ENCODE measurements around the gene COMP. TPM values are rescaled to one million over a fixed set of nuclear protein-coding genes. Genes with fewer than 3 reads are reported as not detected.
A peak's percentile ranks its signal among the peaks of the same experiment; 100 is the strongest.

Gene COMP
- total RNA-seq, 4 donors from 2014 or later, result 0.76 TPM; not detected in 3

DNA sequence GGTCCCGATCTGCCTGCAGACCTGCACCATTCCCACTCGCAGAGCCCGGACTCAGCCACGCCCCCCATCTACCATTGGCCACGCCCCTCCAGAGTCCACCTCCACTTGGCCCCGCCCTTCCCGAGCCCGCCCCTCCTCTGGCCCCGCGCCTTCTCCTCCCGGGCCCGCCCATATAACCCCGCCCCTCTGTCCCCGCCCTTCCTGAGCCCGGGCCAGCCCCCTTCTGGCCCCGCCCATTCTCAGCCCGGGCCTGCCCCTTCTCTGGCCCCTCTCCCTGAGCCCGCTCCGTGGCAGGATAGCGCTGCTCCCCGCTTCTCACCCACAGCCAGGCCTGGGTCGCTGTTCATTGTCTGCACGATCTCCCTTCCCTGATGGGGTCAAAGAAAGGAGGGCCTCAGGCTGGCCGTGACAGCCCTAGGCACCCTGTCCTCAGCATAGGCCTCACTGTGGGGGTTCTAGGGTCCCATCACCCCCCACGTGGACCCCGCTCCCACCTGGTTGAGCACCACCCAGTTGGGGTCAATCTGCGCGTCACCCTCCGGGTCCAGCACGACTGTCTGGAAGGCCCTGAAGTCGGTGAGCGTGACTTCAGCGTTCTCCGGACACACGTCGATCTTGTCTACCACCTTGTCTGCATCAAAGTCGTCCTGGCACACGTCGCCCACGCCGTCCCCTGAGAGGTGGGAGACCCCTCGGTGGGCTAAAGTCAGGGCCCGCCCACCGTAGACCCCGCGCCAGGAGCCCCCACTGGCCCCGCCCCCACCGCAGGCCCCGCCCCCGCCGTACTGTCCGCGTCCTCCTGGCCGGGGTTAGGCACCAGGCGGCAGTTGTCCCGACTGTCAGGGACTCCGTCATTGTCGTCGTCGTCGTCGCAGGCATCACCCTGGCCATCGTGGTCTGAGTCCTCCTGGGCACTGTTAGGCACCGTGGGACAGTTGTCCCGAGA is 5.7 kb downstream of the COMP start:
- H3K4me3 ChIP-seq, result no peak overlapping the region
- peak; percentile 76 to 81 for DNase-seq
- no peaks in the 10 kb centered on the region for H3K9me3 ChIP-seq
- H3K36me3 ChIP-seq, result no peaks in the 10 kb centered on the region
- intact Hi-C loops (cut with DNase I; ENCODE audit: low total_unique reads), result no loop called here
- TF ChIP-seq POLR2A (IDR thresholded peaks at IDR 0.05), result no peak
- TF ChIP-seq, protein P1, sequence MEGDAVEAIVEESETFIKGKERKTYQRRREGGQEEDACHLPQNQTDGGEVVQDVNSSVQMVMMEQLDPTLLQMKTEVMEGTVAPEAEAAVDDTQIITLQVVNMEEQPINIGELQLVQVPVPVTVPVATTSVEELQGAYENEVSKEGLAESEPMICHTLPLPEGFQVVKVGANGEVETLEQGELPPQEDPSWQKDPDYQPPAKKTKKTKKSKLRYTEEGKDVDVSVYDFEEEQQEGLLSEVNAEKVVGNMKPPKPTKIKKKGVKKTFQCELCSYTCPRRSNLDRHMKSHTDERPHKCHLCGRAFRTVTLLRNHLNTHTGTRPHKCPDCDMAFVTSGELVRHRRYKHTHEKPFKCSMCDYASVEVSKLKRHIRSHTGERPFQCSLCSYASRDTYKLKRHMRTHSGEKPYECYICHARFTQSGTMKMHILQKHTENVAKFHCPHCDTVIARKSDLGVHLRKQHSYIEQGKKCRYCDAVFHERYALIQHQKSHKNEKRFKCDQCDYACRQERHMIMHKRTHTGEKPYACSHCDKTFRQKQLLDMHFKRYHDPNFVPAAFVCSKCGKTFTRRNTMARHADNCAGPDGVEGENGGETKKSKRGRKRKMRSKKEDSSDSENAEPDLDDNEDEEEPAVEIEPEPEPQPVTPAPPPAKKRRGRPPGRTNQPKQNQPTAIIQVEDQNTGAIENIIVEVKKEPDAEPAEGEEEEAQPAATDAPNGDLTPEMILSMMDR (IDR thresholded peaks at IDR 0.05), result no peak
- H3K4me1 ChIP-seq, result peaks cover 0 to 11% of the 10 kb centered on the region in 2 donors
- H3K27ac ChIP-seq, result no peak overlapping the region
- peaks cover 31 to 33% of the 10 kb centered on the region in 2 donors for H3K27me3 ChIP-seq

DNA sequence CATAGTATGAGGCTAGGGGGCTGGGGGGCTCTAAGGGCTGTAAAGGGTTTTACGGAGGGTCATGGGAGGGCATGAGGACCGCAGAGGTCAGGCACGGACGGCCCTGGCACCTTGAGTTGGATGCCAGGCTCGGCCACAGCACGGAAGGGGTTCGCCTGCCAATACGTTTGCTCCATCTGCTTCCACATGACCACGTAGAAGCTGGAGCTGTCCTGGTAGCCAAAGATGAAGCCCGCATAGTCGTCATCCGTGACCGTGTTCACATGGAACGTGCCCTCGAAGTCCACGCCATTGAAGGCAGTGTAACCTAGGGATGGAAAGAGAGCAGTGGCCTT is 6.4 kb downstream of the COMP start:
- no peaks in the 10 kb centered on the region for H3K9me3 ChIP-seq
- intact Hi-C loops (cut with DNase I; ENCODE audit: low total_unique reads), result no loop called here
- peaks cover 0 to 6% of the 10 kb centered on the region in 2 donors for H3K4me1 ChIP-seq
- no peak for TF ChIP-seq POLR2A (IDR thresholded peaks at IDR 0.05)
- TF ChIP-seq, protein P1 (IDR thresholded peaks at IDR 0.05), result no peak
- H3K4me3 ChIP-seq, result no peak overlapping the region
- no peaks in the 10 kb centered on the region for H3K36me3 ChIP-seq
- H3K27ac ChIP-seq, result no peak overlapping the region
- H3K27me3 ChIP-seq, result peaks cover 25 to 27% of the 10 kb centered on the region in 2 donors
- no peak for DNase-seq

DNA sequence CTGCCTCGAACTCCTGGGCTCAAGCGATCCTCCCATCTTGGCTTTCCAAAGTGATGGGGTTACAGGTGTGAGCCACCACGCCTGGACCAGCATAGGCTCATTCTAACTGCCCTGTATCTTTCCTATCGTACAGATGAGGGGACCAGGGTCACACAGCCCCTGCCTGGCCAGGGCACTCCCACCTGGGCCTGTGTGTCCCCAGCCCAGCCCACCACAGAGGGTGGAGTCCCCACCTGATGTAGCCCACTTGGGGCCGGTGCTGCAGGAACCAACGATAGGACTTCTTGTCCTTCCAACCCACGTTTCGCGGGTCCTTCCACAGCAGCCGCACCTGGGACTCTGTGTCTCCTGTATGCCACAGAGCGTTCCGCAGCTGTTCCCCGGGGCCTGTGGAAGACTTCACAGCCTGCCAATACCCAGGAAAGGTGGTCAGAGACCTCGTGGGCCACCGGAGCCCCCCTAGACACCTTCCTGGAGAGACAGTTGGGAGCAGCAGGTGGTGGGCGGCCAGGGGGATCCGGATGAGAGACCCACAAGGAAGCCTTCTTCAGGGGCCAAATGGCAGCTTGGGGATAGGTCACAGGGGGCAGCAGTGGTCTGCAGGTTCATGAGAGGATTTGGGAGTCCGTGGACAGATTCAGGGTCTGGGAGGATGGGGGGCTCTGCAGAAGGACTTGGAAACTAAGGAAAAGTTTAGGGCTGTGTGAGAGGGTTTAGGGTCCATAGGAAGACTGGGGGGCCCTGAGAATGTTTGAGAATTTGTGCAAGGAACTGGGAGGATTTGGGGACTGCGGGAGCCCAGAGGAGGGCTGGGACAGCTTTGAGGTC is 6.9 kb downstream of the COMP start:
- H3K4me3 ChIP-seq, result no peak overlapping the region
- H3K36me3 ChIP-seq, result no peaks in the 10 kb centered on the region
- peaks cover 0 to 5% of the 10 kb centered on the region in 2 donors for H3K4me1 ChIP-seq
- H3K27ac ChIP-seq, result no peak overlapping the region
- intact Hi-C loops (cut with DNase I; ENCODE audit: low total_unique reads), result no loop called here
- H3K27me3 ChIP-seq, result peaks cover 19 to 21% of the 10 kb centered on the region in 2 donors
- DNase-seq, result no peak
- no peaks in the 10 kb centered on the region for H3K9me3 ChIP-seq
- TF ChIP-seq, protein P1 (IDR thresholded peaks at IDR 0.05), result no peak
- TF ChIP-seq POLR2A (IDR thresholded peaks at IDR 0.05), result no peak

DNA sequence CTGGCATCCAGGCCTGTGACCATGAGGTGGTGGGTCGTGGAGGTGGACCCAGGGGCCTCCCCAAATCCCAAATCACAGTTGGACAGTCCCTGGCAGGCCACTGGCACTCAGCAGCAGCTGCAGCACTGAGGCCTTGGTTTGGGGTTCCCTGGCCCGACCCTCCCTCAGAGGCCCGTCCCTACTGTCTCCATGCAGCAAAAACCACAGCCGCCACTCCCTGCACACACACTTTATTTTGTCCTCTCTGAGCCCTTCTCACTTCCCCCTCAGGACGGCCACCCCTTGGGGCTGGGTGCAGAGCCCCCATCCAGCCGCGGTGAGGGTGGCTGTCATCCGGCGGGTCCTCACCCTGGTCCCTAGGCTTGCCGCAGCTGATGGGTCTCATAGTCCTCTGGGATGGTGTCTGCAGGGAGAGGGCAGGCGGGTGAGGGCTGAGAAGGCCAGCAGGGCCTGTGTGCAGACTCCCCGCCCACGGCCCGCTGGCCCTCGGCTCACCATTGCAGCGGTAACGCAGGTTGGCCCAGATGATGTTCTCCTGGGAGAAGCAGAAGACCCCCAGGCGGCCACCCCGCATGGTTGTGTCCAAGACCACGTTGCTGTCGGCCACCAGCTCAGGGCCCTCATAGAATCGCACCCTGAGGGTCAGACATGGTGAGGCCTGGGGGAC is 8.4 kb downstream of the COMP start:
- intact Hi-C loops (cut with DNase I; ENCODE audit: low total_unique reads), result no loop called here
- Histone ChIP-seq H3K27me3 (peaks cover 7 to 11% of the 10 kb centered on the region in 2 donors), H3K9me3 (no peaks in the 10 kb centered on the region), H3K4me1 (peaks cover 0 to 5% of the 10 kb centered on the region in 2 donors), H3K36me3 (no peaks in the 10 kb centered on the region), H3K4me3 (no peak overlapping the region), H3K27ac (no peak overlapping the region)
- TF ChIP-seq POLR2A (IDR thresholded peaks at IDR 0.05), result no peak
- TF ChIP-seq, protein P1 (IDR thresholded peaks at IDR 0.05), result no peak
- no peak for DNase-seq
